G401.6 (cell line): ENCODE measurements around the gene SERGEF.

ENCODE experiments used
- FAIRE-seq: peaks from 2 replicates; lab custom pipeline; 2012; peaks lifted over from hg19 to GRCh38; lab: Jason Lieb, UNC

SERGEF gene

DNA sequence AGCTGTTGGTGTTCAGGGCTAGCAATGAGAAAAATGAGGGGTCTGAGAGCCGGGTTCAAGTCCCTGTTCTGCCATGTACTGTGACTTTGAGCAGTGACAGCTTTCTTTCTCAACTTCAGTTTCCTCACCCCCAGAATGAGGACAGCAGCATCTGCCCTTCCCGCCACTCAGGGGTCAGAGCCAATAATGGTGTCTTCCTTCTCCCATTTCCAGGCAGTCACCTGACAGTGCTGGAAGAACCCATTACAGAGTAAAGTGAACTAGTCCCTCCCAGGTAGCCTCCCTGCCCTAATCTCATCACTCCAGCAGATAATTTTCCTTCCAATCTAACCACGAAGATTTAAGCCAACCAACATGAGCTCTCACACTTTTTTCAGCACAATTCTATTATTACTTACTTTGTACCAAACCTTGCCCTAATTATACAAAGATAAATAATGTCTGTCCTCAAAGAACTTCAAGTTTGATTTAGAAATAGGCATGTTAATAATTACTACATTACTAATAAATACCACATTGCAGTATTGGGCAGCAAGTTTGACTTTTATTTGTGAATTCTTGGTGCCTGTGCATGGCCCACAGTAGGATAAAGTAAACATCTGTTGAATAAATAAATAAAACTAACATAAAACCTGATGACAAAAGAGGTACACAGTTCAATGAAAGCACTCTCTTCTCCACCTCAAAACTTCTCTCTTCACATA, 61.0 kb downstream of the SERGEF start:
- FAIRE-seq, result no peak

DNA sequence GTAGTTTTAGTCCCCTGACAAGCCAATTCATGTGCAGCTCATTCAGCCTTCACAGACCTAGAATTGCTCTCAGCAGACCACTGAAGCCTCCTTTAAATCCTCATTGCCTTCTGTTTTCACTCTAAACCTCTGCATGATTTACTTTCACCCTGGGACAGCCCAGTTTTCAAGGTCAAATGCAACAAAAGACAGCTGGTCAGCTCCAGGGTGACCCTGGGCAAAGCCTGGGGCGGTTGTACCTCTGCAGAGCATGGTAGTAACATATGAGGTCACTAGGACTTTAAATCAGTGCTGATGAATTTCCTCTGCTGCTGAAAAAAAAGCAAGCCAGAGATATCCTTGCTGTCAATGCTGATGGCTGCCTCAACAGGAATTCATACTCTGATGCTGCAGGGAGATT, 62.2 kb downstream of the SERGEF start:
- no peak for FAIRE-seq

DNA sequence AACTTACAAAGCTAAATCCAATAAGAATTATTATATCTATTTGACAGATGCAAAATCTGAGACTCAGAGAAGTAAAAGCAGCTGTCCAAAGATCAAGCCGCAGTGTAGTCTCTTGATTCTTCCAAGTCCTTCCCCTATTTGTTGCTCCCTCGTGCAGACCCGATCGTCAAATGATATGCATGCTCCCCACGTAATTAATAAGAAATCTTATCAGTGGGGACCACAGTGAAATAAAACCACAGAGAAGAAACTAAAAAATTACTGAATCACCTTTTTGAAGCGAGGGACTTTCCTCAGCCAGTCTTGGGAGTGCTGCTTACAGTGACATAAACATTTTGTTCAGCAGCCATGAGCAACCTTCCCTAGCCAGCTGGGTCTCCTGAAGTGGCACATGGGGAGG, 64.6 kb downstream of the SERGEF start:
- FAIRE-seq, result no peak

DNA sequence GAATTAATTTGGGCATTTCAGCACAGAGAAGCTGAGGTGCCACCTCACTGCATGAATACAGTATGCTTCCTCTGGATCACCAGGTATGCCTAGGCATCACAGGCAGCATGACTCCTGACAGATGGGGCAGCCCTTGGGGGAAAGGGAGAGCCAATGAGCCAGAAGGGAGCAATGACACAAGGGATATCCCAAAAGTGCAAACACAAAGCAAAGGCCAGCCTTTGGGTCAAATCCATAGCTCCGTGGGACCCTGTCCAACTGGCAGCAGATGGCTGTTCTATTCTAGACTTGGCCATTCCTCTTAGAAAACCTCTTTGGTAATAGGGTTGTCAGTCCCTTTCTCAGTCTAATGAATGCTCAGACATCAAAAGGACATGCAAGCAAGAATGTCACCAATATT, 73.3 kb downstream of the SERGEF start:
- FAIRE-seq, result no peak

DNA sequence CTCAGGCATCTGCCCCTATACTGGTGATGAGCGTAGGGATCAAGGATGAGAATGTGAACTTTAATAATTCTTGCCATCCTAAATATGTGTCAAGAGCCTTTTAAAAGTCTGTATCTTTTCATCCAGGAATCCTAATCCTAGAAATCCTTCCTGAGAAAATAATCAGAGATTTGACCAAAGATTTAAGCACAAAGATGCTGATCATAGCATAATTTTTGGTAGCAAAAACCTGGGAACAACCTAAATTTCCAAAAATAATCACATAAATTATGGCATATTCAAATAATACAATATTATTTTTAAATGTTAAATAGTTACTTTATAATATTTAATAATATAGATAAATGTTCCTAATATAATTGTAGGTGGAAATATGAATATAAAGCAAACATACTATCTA, 76.1 kb downstream of the SERGEF start:
- FAIRE-seq, result no peak

DNA sequence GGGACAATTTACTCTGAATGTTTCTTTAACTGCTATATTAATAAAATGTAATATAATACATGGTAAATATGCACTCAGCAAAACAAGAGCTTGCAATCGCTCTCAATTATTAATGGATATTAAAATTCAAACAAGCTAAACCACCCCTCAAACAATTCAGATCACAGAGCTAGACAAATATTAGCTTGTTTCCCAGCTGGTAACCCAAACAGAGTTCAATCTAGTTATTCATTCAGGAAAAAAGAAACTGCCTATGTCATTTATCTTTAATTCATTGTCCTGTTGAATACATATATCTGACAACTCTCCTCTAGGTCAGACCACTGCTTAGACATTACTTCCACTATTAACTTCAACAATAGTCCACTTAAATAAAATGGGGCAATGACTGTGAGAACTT, 78.7 kb downstream of the SERGEF start:
- no peak for FAIRE-seq

DNA sequence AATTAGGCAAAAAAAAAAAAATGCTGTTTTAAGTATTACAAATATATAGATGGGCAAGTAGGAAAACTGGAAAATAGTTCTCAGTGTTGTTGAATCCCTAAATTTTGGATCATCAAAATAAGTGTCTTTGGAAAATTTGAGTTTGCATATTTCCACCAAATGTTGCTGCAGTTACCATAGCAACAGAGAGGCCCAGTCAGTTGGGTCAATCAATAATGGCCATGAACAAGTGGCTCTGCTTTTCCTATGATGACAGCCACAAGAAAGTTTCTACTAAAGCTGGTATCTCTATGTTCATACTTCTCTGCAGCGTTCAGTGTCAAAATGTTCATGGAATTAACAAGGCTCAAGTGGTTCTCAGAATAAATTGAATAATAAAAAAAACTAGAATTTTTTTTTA, 79.1 kb downstream of the SERGEF start:
- no peak for FAIRE-seq

DNA sequence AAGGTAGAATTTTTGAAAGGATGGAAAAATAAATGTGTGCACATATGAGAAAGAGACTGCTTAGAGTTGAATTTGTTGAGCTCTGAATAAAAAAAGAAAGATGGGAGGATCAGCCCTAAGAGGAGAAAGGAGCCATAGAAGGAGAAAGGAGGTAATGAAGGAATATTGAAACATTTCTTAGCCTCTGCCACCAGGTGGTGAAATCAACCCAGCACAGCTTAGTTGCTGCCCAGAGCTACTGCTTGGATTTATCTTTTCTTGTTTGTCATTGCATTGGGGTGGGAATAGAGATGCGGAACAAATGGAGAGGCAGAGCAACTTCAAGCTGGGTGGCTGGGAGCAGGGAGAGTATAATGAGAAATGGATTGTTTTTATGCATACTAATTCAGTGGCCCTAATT, 80.4 kb downstream of the SERGEF start:
- FAIRE-seq, result no peak

DNA sequence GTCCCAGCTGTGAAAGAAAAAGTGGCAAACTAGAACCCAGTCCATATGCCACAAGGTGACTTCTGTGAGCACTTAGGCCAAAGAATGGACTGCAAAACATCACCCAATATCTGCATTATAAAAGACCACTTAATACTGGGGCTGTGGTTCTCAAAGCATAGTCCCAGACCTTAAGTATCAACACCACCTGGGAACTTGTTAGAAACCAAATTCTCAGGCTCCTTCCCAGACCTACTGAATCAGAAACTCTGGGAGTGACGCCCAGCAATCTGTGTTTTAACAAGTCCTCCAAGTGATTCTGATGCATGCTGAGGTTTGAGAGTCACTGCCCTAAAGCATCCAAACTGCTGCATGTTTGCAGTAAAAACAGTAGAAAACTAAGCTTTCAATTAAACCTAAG, 81.3 kb downstream of the SERGEF start:
- FAIRE-seq, result no peak

DNA sequence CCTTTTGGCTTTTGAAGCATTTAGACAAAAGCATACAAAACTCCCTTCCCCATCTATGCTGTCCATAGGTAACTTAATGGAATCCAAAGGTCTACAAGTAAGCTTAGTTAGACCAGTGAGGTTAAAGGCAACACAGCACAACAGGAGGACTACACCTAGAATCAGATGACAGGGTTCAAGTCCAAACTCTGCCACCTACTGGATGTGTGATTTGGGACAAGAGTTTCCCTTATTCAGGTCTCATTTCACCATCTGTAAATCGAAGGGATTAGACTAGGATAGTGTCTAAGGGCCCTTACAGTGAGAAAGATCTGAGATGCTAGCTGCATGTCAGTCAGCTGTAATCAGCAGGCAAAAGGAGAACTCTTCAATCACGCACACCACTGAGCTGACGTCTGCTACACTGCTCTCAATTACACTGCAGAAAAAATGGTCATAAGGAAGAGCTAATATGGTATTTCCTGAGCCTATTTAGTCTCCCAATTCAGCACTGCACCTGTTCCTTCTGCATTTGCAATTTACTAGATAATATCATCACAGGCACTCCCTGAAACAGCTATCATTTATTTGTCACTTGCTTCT, 82.2 kb downstream of the SERGEF start:
- no peak for FAIRE-seq

DNA sequence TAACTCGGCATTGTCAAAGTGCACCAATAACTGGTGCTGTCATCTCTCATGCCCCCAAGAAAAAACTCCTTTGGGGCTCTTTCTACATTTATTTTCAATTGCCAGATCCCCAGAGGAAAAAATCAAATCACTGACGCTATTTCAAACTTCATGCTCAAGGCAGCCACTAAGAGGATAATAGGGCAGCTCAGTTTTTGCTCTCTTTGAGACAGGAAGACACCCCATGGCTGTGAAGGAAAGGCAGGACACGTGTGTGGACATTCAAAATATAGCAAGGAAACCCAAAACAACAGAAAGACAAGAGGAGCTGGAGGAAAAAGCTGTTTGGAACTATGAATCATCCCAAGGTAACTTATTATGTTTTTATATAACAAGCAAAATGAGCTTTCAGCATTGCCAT, 83.7 kb downstream of the SERGEF start:
- no peak for FAIRE-seq

DNA sequence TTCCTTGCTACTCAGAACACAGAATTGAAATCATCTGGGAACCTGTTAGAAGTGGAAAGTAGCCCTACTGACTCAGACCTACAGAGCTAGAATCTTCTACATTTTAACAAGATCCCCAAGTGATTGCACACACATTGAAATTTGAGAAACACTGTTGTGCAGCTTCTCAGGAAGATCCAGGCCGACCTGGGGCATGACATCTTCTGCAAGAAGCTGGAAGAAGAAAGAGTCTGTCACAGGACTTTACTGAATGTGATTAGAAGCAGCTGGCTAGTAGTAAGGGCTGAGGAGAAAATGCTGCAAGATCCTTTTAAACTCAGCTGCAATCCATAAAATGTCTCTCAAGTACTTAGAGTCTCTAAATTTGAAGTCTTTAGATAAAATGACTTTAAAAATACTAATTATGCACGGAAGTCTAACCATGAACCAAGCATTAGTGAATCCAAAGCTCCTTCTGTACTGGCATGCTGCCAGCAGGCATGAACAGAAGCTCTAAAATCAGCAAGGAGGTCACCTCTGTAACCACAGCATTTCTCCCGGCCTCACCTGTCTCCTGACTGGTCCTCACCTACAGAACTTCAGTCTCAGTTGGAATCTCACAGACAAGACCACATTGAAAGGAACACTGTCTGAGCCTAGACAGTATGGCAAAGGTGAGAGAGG, 85.0 kb downstream of the SERGEF start:
- no peak for FAIRE-seq

DNA sequence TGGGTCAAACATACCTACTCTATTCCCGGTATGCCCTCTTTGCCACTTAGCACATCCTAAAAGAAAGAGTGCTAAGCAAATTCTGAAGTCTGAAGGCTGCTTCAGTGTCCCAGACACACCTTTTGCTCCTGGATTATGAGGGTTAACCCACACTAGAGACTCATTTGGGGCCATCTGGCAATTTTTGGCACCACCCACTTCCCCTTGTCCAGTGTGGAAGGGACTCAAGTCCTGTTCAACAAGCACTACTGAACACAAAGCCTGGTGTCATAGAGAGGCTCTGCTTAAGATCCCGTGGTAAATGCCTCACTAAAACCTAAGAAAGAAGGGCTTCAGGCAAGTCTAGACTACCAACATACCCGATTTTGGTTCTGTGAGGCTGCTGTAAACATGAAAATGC, 85.8 kb downstream of the SERGEF start:
- FAIRE-seq, result no peak

DNA sequence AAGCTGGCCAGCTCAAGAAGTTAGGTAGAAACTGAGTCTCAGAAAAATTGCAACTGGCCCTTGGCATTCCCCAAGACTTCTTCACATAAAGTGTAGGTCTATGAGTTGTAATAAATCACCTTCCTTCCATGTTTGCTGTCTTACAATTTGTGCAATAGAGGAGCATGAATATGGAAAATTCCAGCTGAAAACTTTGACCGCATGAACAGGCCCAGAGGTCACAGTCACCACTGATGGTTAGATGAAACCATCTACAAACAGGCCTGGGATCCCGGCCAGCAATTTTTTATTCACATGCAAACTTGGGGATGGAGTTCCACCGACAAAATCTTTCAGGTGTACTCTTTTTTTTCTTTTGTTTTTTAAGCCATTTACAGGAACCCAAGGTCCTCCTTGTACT, 88.1 kb downstream of the SERGEF start:
- FAIRE-seq, result no peak

DNA sequence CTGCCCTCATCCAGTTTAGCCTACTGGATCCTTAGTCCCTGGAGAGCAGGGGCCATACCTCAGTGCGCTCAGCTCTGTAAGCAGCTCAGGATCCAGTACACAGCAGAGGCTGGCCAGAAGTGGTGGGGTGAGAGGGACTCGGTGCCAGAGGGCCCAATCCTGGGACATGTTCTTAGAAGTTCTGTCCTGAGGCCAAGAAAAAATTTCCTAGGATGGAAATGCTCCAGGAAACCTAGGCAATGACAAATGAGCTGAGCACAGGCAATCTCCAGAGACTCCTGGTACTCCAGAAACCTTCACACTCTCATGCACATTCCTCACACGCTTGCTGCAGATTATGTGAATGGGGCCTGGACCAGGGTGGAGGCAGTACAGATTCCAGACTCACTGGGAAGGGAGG, 89.6 kb downstream of the SERGEF start:
- no peak for FAIRE-seq

DNA sequence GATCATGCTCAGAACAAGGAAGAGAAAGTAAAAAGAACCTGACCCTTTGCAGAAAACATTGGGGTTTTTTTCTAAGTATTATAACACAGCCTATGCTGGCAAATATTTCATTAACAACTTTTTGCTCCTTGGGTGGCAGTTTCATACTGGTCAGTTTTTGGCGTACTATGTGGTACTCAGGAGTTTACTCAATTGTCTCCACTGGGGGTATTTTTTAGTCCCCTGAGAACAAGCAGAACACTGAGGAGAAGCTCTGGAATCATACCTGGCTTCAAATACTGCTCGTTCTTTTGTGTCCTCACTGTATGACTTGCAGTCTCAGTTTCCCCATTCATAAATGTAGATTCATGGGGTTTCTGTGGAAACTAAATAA, 90.4 kb downstream of the SERGEF start:
- no peak for FAIRE-seq

DNA sequence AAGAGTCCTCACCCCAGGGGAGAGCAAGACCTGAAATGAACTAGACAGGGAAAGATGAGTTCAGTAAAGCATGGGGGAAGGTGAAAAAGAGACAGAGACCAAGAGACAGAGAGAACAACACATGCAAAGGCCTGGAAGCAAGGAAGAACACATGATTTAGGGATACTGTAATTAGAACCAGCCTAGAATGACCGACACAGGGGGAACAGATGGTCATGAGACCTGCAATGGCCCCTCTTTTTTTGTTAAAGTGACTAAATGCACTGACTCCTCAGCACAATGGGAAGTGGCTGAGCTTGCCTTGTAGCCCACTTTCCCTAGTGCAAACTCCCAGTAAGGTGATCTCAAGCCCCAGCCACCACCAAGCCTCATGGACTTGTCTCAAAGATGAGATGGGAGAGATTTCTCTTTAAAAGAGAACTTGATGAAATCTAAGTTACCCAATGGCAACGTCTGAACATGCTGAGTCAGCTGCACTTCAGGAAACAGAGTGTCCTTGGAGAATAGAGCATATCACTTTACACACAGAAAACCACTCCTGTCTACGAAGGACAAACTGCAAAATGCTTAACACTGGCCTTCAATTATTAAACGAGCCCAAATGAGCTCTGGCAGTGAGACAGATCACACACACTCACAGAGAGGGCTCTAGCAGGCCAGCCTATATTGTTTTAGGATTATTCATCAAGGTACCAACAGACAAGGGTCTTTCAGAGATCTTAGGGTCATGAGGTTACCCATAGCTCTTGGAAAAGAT, 91.0 kb downstream of the SERGEF start:
- no peak for FAIRE-seq

DNA sequence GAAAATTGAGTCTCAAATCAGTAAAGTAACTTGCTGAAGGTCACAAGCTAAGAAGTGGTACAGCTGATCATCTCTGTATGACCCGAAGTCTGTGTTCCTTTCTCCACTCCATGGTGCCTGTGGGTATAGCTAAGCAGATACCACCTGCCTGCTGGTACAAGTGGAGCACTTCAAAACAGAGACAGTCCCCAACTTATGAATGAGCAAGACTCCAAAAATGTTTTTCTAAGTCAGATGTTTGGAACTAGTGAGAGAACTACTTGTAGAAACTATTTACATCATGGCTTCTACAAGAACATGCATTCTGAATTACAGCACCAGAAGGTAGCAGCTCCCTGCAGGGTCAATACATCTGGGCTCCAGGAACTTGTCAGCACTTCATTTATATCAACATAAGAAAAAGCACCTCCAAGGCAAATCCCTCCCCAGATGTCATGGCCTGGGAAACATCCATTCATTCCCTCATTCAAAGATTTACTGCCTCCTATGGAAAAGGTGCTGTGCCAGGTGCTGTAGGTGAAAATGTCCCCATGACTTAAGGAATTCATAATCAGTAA, 94.7 kb downstream of the SERGEF start:
- FAIRE-seq, result no peak

DNA sequence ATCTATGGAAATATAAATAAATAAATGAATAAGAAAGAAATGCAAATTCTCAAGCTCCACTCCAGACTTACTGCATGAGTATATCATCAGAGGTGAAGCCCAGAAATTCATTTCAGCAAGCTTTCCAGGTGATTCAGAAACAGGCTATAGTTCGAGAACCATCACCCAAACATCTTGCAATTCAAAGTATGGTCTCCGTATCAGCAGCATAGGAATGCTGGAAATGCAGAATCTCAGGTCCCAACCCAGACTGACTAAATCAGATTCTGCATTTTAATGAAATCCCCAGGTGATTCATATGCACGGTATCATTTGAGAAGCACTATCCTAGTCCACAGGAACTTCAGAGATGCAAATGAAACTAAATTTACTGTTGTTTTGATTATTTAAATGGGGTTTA, 95.3 kb downstream of the SERGEF start:
- no peak for FAIRE-seq

DNA sequence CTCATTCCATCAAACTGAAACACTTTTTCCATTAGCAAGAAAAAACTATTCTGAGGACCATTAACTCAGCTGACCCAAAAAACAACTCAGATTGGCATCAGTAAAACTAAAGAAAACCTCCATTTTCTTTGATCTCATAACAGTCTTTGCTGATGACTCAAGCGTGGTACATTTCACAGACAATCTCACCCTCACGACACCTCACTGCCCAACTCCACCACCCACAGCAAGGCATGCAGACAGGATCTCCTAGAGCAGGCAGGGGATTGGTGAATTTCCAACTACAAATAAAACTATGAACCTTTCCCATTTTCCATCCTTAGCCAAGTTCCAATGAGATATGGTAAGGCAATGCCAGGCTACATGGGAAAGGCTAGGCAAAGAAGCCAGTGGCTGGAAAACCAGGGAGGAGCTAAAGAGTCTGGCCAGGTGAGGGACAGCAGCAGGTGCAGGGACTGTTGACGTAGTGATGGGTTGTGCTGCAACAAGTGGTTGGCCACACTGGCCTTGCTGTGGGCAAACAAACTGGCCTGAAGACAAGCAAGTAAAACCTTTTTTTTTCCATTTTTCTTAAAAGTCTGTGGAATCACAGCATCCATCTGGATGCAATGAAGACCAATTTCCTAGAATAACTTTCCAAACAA, 97.2 kb downstream of the SERGEF start:
- no peak for FAIRE-seq

DNA sequence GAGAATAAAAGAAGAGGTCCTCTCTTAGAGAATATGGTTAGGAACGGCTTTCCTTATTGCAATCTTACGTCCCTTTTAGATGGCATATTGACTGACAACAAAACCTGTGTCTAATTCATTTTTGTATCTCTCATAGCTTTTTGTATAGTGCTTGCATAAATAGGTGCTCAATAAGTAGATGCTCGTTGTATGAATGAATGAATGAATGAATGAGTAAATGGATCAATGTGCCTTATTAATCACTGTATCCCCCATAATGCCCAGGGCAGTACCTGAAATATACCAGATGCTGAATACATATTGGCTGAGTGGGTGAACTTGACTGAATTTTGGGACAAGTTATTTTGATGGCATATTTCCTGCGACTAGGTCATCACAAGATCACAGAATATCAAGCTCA, 97.9 kb downstream of the SERGEF start:
- no peak for FAIRE-seq

DNA sequence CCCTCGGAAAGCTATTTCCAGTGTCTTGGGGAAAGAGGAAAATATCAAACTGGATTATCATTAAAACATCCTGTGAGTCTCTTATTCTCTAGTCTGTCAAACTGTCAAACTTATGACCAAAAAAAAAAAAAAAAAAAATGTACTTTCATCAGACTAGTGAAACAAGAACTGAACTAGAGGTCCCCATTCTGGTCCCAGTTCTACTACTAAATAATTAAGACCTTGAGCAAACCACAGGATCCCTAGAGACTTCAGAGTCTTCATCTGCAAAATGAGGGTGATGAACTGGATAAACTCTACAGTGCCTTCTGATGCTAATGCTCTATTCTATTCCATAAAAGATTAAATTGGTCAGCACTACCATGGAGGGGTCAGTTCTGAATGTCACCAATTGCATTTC, 105.8 kb downstream of the SERGEF start:
- FAIRE-seq, result no peak

DNA sequence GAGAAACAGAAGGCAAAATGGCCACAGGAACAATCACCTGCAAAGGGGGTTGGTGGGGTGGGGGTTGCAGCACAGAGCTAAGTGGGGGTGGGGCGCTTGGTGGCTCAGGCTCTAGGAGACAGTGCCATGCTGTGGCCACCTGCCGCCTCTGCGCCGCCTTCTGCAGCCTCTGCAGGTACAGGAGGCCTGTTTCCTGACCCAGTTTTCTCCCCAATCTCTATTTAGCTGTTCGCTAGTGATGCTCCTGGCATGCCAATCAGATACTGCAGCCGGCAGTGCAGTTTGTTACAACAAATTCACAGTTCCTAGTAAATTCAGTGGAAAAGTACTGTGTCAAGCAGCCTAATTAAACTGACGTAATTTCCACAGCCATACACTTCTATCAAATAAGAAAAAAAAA, 106.4 kb downstream of the SERGEF start:
- no peak for FAIRE-seq
